Activated T-cell treated with anti-CD3 and anti-CD28 coated beads, Interleukin-2, amount 50 U/mL, for 4 hours (primary cell): ENCODE measurements around the gene TNFSF11. TPM values are rescaled to one million over a fixed set of nuclear protein-coding genes. Genes with fewer than 3 reads are reported as not detected.

Experiments used
- ATAC-seq, 2 donors: fragments of 200-7000 bp; cut with Tn5 transposase; one replicate each; pipeline ENCODE4 v1.10.0; 2021
- DNase-seq: peaks from one replicate; pipeline ENCODE4 v3.0.0-alpha.2; 2020
- H3K27me3 Mint-ChIP-seq: one replicate; pipeline ENCODE4 v1.8.0; 2021; ENCODE audit warnings: low read depth, mixed read lengths
- H3K36me3 Mint-ChIP-seq: one replicate; pipeline ENCODE4 v1.8.0; 2022; ENCODE audit warnings: mixed read lengths; ENCODE audit not compliant: insufficient read depth
- H3K4me1 Mint-ChIP-seq: one replicate; pipeline ENCODE4 v1.8.0; 2021; ENCODE audit warnings: low read depth, mixed read lengths
- H3K4me3 Mint-ChIP-seq: one replicate; pipeline ENCODE4 v1.8.0; 2021; ENCODE audit warnings: mild to moderate bottlenecking, moderate library complexity, mixed read lengths
- H3K9me3 Mint-ChIP-seq: one replicate; pipeline ENCODE4 v1.8.0; 2021; ENCODE audit warnings: mixed read lengths
- total RNA-seq, 3 donors: library from RNA; stranded (reverse); gene quantifications; one replicate each; pipeline ENCODE4 v1.2.1, GENCODE V29; 2021

The TNFSF11 gene, protein sequence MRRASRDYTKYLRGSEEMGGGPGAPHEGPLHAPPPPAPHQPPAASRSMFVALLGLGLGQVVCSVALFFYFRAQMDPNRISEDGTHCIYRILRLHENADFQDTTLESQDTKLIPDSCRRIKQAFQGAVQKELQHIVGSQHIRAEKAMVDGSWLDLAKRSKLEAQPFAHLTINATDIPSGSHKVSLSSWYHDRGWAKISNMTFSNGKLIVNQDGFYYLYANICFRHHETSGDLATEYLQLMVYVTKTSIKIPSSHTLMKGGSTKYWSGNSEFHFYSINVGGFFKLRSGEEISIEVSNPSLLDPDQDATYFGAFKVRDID
- 10 to 100 TPM in 1 of 3 donors, 1 to 10 TPM in 2; 5.7 to 26.4 (median 8.5) TPM for total RNA-seq

DNA sequence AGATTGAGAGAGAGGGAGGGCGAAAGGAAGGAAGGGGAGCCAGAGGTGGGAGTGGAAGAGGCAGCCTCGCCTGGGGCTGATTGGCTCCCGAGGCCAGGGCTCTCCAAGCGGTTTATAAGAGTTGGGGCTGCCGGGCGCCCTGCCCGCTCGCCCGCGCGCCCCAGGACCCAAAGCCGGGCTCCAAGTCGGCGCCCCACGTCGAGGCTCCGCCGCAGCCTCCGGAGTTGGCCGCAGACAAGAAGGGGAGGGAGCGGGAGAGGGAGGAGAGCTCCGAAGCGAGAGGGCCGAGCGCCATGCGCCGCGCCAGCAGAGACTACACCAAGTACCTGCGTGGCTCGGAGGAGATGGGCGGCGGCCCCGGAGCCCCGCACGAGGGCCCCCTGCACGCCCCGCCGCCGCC, at the start of gene TNFSF11:
TSS of gene TNFSF11 (plus strand) at position 142 of the 400 bp plus-strand sequence. CDS start at position 294, 152 bp downstream.
- ATAC-seq: peak; percentile 25 to 47
- H3K4me3 Mint-ChIP-seq: peak within 1 kb of the TSS; percentile 81
- H3K27me3 Mint-ChIP-seq: peaks cover 23% of the 10 kb centered on the region
- no peaks in the 10 kb centered on the region for H3K9me3 Mint-ChIP-seq
- peak; percentile 7 for DNase-seq
- H3K36me3 Mint-ChIP-seq: no peaks in the 10 kb centered on the region
- peaks cover 28% of the 10 kb centered on the region for H3K4me1 Mint-ChIP-seq

GRCh38 chr13:42524487-42525034, 49.4 kb upstream of the TNFSF11 start:
- H3K9me3 Mint-ChIP-seq: no peaks in the 10 kb centered on the region
- no peaks in the 10 kb centered on the region for H3K4me1 Mint-ChIP-seq
- DNase-seq (no peak), ATAC-seq (no peak)
- no peak overlapping the region for H3K4me3 Mint-ChIP-seq
- H3K27me3 Mint-ChIP-seq: no peaks in the 10 kb centered on the region
- no peaks in the 10 kb centered on the region for H3K36me3 Mint-ChIP-seq

- no peaks in the 10 kb centered on the region for H3K36me3 Mint-ChIP-seq
- ATAC-seq: no peak
- H3K27me3 Mint-ChIP-seq: no peaks in the 10 kb centered on the region
- no peaks in the 10 kb centered on the region for H3K9me3 Mint-ChIP-seq
- DNase-seq: no peak
- H3K4me1 Mint-ChIP-seq: no peaks in the 10 kb centered on the region
- H3K4me3 Mint-ChIP-seq: no peak overlapping the region
These were observed 48.9 kb upstream of the TNFSF11 start for GRCh38 chr13:42525035-42525504.

DNA sequence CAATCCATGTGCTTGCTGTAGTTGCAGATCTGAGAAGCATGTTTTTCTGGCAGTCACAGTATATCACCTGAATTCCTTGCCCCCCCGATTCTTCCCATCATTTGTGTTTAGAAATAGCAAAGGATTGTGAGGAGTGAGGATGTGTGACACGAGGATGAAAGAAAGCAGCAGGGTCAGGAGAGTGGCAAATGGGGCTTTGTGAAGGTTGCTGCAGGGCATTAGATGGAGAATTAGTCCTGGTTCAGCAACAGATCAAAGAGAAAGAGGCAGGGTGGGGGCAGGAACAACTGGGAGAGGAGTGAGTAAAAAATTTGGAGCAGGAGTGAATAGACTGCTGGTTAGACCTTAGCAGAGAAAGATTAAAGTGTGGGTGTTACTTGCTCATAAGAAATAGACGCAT, 47.7 kb upstream of the TNFSF11 start:
- no peak for ATAC-seq
- Mint-ChIP-seq H3K36me3 (no peaks in the 10 kb centered on the region), H3K9me3 (no peaks in the 10 kb centered on the region), H3K4me1 (peaks cover 7% of the 10 kb centered on the region), H3K27me3 (no peaks in the 10 kb centered on the region), H3K4me3 (no peak overlapping the region)
- no peak for DNase-seq

- Mint-ChIP-seq H3K9me3 (no peaks in the 10 kb centered on the region), H3K4me1 (peaks cover 7% of the 10 kb centered on the region), H3K36me3 (no peaks in the 10 kb centered on the region), H3K27me3 (no peaks in the 10 kb centered on the region), H3K4me3 (no peak overlapping the region)
- ATAC-seq (no peak), DNase-seq (no peak)
These were observed 47.1 kb upstream of the TNFSF11 start for GRCh38 chr13:42526804-42527203.

DNA sequence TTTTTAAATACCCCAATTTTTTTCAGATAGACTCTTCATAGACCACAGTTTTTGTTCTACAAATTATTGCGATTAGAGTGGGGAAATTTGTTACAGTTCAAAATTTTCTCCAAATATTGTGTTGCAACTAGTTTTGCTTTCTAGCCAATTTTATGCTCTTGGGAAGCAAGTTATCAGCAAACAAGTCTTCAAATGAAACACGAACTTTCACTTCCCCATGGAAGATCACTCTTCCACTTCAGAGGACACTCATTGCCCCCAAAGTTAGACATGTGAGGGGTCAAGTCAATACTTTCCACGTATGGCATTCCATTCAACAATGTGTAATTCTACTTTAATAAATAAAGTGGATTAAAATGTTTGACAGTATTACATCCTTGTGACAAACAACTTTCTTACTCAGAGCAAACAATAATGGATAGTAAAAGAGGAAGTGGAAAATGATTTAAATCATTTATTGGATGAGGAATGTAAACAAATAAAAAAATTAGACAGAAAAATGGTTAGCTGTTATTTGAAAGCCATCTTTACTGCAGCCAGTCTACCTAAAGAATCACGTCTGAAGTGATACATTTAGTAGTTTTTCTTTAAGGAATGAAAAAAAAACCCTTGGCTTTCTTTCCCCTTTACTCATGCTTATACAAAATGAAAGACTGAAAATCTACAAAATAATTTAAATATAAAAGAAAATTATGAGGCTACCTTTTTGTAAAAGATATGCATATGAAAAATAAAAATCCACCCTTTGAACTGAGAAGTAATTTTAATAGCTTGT, 41.2 kb upstream of the TNFSF11 start:
- H3K9me3 Mint-ChIP-seq: no peaks in the 10 kb centered on the region
- no peak for ATAC-seq
- peaks cover 7% of the 10 kb centered on the region for H3K4me1 Mint-ChIP-seq
- no peak overlapping the region for H3K4me3 Mint-ChIP-seq
- H3K27me3 Mint-ChIP-seq: no peaks in the 10 kb centered on the region
- H3K36me3 Mint-ChIP-seq: no peaks in the 10 kb centered on the region
- DNase-seq: no peak

GRCh38 chr13:42533336-42533591, 40.7 kb upstream of the TNFSF11 start:
- Mint-ChIP-seq H3K4me1 (peaks cover 7% of the 10 kb centered on the region), H3K9me3 (no peaks in the 10 kb centered on the region), H3K4me3 (no peak overlapping the region), H3K27me3 (no peaks in the 10 kb centered on the region), H3K36me3 (no peaks in the 10 kb centered on the region)
- DNase-seq: no peak
- no peak for ATAC-seq

- no peaks in the 10 kb centered on the region for H3K27me3 Mint-ChIP-seq
- H3K4me1 Mint-ChIP-seq: peaks cover 8% of the 10 kb centered on the region
- H3K36me3 Mint-ChIP-seq: no peaks in the 10 kb centered on the region
- no peak for ATAC-seq
- no peak overlapping the region for H3K4me3 Mint-ChIP-seq
- H3K9me3 Mint-ChIP-seq: no peaks in the 10 kb centered on the region
- no peak for DNase-seq
These were observed 39.2 kb upstream of the TNFSF11 start for GRCh38 chr13:42534785-42535184.

DNA sequence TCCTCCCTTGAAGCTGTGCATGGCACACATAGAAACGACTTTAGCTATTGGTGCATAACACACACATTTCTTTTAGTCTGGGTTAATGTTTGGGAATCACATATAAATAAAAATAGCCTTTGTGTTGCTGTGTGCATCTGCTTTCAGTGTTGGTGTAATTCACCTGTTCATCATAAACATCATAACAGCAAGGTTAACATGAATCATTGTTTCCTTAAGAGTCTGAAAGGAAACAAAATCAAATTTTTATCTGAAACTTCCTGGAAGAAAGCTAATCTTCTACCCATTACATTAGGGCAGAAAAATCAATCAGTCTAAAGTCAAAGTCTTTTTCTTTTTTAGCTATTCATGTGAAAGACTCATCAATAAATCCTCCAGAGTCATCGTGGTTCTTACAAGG, 35.0 kb upstream of the TNFSF11 start:
- Mint-ChIP-seq H3K36me3 (no peaks in the 10 kb centered on the region), H3K4me3 (no peak overlapping the region), H3K9me3 (no peaks in the 10 kb centered on the region), H3K4me1 (peaks cover 1% of the 10 kb centered on the region), H3K27me3 (no peaks in the 10 kb centered on the region)
- DNase-seq (no peak), ATAC-seq (no peak)

GRCh38 chr13:42539670-42540069, 34.3 kb upstream of the TNFSF11 start:
- no peak for DNase-seq
- no peak overlapping the region for H3K4me3 Mint-ChIP-seq

DNA sequence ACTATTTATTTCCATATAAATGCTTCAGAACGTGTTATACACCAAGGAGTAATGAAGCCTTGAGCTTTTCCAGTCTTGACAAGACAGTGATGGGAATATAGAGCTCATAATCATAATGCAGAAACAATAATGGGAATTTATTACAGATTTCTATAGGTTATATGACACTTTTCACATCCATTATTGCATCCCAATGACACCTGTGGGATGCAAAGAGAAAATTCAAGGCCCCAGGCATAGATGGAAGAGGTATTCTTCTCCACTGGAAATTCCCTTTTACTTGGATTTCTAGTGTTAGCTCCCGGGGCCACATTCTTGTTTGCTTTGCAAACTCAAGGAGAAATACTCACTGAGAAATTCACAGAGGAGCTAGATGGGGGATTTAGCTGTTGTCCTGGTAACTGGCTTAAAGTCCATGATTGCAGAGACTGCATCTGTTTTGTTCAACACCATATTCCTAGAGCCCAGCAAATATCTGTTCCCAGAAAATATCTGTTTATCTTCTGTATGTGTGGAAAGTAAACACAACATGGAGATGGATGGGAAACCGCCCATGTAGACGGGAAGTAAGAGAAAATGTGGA, 30.6 kb upstream of the TNFSF11 start:
- ATAC-seq: no peak
- Mint-ChIP-seq H3K4me3 (no peak overlapping the region), H3K36me3 (no peaks in the 10 kb centered on the region)

More at GRCh38 chr13:42539670-42540069, 34.3 kb upstream of the TNFSF11 start:
- ATAC-seq: no peak
- H3K36me3 Mint-ChIP-seq: no peaks in the 10 kb centered on the region
- H3K4me1 Mint-ChIP-seq: peaks cover 1% of the 10 kb centered on the region
- H3K9me3 Mint-ChIP-seq: no peaks in the 10 kb centered on the region
- no peaks in the 10 kb centered on the region for H3K27me3 Mint-ChIP-seq

GRCh38 chr13:42544246-42544926, 29.6 kb upstream of the TNFSF11 start:
- peaks cover 11% of the 10 kb centered on the region for H3K4me1 Mint-ChIP-seq
- H3K36me3 Mint-ChIP-seq: no peaks in the 10 kb centered on the region
- H3K27me3 Mint-ChIP-seq: no peaks in the 10 kb centered on the region
- H3K9me3 Mint-ChIP-seq: no peaks in the 10 kb centered on the region
- no peak overlapping the region for H3K4me3 Mint-ChIP-seq
- DNase-seq (no peak), ATAC-seq (no peak)

More for the DNA sequence above, 30.6 kb upstream of the TNFSF11 start:
- no peak for DNase-seq
- Mint-ChIP-seq H3K9me3 (no peaks in the 10 kb centered on the region), H3K27me3 (no peaks in the 10 kb centered on the region), H3K4me1 (peaks cover 6% of the 10 kb centered on the region)

DNA sequence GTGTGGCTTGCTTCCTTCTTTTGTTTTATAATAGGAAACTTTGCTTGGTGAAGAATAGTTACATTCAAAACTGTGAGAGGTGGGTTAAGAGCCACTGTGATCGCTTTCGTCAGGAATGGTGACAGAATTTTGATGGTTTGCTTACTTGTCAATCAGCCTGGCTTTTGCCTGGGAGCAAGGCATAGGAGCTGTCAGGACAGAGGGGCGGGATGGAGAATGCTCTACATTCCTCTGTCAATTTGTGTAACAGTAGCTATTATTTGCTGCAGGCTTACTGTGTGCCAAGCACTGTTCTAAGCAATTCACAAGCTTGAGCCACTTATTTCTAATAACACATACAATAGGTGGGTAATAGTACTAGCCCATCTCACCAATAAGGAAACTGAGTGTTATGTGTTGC, 28.1 kb upstream of the TNFSF11 start:
- no peak for ATAC-seq

DNA sequence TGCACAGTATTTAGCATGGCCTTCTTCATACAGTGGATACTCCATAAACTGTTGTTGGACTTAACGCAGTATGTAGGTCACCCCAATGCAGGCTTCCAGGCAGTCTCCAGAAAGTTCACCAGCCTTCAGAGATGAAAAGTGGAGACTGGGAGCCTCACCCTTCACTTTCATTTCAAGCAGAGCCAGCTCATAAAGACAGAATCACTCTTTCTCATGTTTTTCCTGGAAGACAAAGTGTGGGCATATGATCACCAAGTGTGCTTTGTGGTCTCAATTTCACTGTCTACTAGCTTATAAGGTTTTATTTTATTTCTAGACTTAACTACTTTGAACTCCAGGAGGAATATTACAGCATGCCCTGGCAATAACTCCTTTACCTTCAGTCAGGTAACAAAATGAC, 26.3 kb upstream of the TNFSF11 start:
- H3K4me3 Mint-ChIP-seq: no peak overlapping the region
- ATAC-seq: peak; percentile 48 to 71
- H3K36me3 Mint-ChIP-seq: no peaks in the 10 kb centered on the region
- DNase-seq: no peak
- peaks cover 2% of the 10 kb centered on the region for H3K27me3 Mint-ChIP-seq
- peaks cover 14% of the 10 kb centered on the region for H3K4me1 Mint-ChIP-seq
- no peaks in the 10 kb centered on the region for H3K9me3 Mint-ChIP-seq

More for the DNA sequence above, 28.1 kb upstream of the TNFSF11 start:
- Mint-ChIP-seq H3K9me3 (no peaks in the 10 kb centered on the region), H3K4me3 (no peak overlapping the region), H3K27me3 (no peaks in the 10 kb centered on the region), H3K36me3 (no peaks in the 10 kb centered on the region), H3K4me1 (peaks cover 12% of the 10 kb centered on the region)
- DNase-seq: no peak
